Erythroblast (primary cell): ENCODE results near the gene TRAF3IP1.

Source experiments
- GATA1 ChIP-seq: IDR thresholded peaks from 2 replicates; pipeline ENCODE4 v1.6.1; 2011; ENCODE audit warnings: low read depth, mild to moderate bottlenecking, control low read depth, low read length, moderate library complexity
- POLR2A ChIP-seq: IDR thresholded peaks from 2 replicates; pipeline ENCODE4 v1.6.1; 2011; ENCODE audit warnings: mild to moderate bottlenecking, low read length

DNA sequence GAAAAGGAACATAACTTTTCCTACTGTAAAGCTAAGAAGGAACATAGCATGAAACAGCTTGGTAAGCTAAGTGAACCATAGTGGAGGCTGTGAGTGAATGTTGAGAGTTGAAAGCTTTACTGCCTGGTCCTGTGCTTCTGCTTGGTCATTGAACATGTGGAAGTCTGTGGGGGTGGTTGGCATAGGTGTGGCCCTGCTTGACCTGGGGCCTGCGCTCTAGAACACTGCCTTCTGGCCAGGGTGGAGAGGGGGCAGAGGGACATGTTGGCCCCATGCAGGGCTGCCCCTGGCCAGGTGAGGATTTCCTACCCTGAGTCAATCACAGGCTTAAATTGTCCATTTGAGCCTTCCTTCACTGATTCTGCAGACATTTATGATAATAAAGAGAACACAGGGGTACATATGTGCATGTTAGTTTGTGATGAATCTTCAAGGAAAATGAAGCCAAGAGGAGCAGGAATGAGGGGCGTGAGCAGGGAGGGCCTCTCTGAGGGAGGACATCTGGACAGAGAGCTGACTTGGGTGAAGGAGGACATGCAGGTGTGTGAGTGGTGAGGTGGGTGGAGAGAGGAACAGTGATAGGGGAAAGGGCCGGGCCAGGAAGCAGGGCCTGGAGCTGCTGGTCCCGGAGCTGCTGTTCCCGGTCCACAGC, 16.6 kb downstream of the TRAF3IP1 start:
- TF ChIP-seq POLR2A, result no peak
- TF ChIP-seq GATA1, result no peak
